HG02943 (cell line): ENCODE results near the gene HLA-E.

Experiments used
- ATAC-seq: cut with Tn5 transposase; IDR thresholded peaks from one replicate; pipeline ENCODE4 v1.9.1; 2021; ENCODE audit warnings: mild to moderate bottlenecking, low read depth, moderate library complexity; ENCODE audit not compliant: unreplicated experiment

Gene HLA-E

DNA sequence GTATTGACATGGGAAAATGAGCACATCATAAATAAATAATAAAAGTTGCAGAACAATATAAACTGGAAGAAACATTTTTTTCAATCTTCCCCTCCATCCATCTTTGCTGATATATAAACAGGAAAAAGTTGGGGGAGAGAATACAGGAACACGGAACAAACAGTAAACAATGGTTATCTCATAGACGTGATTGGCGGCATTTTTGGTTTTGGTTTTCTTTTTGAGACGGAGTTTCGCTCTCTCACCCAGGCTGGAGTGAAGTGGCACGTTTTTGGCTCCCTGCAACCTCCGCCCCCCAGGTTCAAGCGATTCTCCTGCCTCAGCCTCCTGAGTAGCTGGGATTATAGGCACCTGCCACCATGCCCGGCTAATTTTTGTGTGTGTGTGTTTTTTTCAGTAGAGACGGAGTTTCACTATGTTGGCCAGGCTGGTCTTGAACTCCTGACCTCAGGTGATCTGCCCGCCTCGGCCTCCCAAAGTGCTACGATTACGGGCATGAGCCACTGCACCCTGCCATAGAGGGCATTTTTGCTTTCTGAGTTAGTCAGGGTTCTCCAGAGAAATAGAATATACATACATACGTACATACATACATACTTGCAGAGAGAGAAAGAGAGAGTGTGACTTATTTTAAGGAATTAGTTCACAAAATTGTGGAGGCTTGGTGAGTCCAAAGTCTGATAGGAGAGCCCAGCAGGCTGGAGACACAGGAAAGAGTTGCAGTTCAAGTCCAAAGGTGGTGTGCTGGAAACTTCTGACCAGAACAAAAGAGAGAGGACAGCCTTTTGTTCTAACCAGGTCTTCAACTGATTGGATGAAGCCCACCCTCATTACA is 44.4 kb downstream of the HLA-E start:
- no peak for ATAC-seq

GRCh38 chr6:30537931-30538330 is 48.6 kb downstream of the HLA-E start:
- no peak for ATAC-seq

DNA sequence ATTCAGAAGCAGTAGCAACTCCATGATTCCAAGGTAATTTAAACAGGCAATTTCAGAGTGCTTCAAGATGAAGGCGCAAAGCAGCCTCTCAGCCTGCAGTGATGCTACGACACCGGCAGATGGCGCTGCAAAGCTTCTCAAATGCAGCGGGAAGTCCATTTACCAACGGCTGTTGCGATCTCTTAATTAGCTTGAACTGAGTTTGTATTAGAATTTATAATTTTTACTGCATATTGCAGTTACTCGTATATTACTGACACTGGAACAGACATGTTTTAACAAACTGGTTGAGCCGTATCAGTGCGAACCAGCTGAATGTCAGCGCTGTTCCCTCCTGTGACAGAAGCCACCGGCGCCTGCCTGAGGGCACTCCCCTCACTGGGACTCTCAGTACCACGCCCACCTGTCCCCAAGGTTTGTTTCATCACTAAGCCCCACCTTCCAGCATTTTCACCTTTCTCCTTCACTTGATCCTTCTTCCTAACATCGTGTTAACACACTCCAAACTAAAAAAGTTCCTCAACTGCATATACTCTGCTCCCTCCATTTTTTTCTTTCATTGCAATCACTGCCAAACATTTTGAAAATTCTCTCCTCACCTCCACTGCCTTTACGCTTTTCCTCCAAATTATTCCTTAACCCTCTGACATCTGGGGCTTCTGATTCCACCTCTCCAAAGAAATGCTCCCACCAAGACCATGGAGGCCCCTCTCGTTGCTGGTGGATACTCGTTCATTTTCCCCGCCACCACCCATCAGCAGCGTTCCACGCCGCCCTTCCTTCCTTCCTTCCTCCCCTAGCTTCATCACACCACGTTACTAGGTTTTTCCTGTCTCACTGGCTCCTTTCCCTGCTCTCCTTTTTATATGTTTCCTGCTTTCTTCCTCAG is 52.5 kb downstream of the HLA-E start:
- ATAC-seq = no peak

DNA sequence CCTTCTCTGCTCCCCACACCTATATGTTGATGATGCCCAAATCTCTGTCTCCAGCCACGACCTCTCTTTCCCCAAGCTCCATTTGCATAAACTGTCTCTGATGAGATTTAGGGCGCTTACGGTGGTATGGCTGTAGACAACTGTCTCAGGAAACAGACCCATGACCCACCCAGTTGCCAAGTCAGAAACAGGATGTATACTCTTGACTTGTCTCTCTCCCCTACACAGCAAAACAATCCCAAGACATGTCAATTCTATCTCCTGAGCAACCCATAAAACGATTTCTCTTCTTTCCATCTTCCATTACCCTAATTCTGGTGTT is 53.1 kb downstream of the HLA-E start:
- no peak for ATAC-seq

DNA sequence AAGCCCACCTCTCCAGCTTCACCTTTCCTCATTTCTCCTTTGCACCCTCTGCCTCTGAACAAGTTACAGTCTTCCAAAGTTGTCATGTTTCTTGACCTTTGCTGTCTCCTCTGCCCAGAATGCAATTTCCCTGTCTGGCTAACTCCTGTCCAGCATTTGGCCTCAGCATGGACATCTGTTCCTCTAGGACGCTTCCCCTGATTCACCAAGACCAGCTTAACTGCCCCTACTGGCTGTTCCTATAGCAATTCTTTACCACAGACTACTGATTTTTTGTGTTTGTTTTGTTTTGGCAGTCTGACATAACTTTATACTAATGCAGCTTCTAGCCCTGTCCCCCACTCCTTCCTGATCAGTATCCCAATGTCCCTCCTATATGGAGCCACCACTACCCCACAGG is 53.6 kb downstream of the HLA-E start:
- no peak for ATAC-seq
